Fibroblast of lung (primary cell): ENCODE results near the gene CD48. TPM values are rescaled to one million over a fixed set of nuclear protein-coding genes. Genes with fewer than 3 reads are reported as not detected.

Experiments
- DNase-seq, 2 donors: peaks; one replicate each; pipeline versions ENCODE4 v3.0.0 to v3.0.0-alpha.2; 2010; ENCODE audit warnings: low read depth in 2 of 2
- H2AFZ ChIP-seq: 2 replicates; pipeline ENCODE4 v1.5.1; 2012; ENCODE audit warnings: low read length, control low read depth, inconsistent platforms
- H3K27ac ChIP-seq: 2 replicates; pipeline ENCODE4 v1.5.1; 2011; ENCODE audit warnings: low read length, control low read depth; ENCODE audit not compliant: insufficient read depth
- H3K27me3 ChIP-seq: 2 replicates; pipeline ENCODE4 v1.5.1; 2011; ENCODE audit warnings: mild to moderate bottlenecking, low read length; ENCODE audit not compliant: control insufficient read depth, insufficient read depth
- H3K36me3 ChIP-seq: 2 replicates; pipeline ENCODE4 v1.5.1; 2011; ENCODE audit warnings: low read length; ENCODE audit not compliant: control insufficient read depth, insufficient read depth
- H3K4me1 ChIP-seq: 2 replicates; pipeline ENCODE4 v1.5.1; 2011; ENCODE audit warnings: low read length; ENCODE audit not compliant: control insufficient read depth, insufficient read depth; ENCODE audit errors: extremely low read depth
- H3K4me2 ChIP-seq: 2 replicates; pipeline ENCODE4 v1.5.1; 2011; ENCODE audit warnings: low read length, control low read depth; ENCODE audit not compliant: insufficient read depth; ENCODE audit errors: extremely low read depth
- H3K4me3 ChIP-seq, 4 experiments: fragments of 200-600 bp in 1 of 4; sonication (generic) in 1 of 4; replicated peaks in 1 of 4; 2 replicates each; pipeline ENCODE4 v1.5.1; 2011 to 2016; ENCODE audit warnings: low read length in 4 of 4, low read depth in 3 of 4, mild to moderate bottlenecking in 3 of 4, control low read depth in 2 of 4, inconsistent platforms in 1 of 4, mixed read lengths in 1 of 4; ENCODE audit not compliant: insufficient read depth in 1 of 4; ENCODE audit errors: control extremely low read depth in 1 of 4
- H3K79me2 ChIP-seq: 2 replicates; pipeline ENCODE4 v1.5.1; 2012; ENCODE audit warnings: mild to moderate bottlenecking, low read length, inconsistent platforms; ENCODE audit not compliant: control insufficient read depth, insufficient read depth
- H3K9ac ChIP-seq: 2 replicates; pipeline ENCODE4 v1.5.1; 2011; ENCODE audit warnings: mild to moderate bottlenecking, low read length, control low read depth; ENCODE audit not compliant: insufficient read depth
- H3K9me3 ChIP-seq: 2 replicates; pipeline ENCODE4 v1.5.1; 2012; ENCODE audit warnings: low read depth, low read length; ENCODE audit not compliant: control insufficient read depth, insufficient read depth
- H4K20me1 ChIP-seq: 2 replicates; pipeline ENCODE4 v1.5.1; 2011; ENCODE audit warnings: low read length; ENCODE audit not compliant: control insufficient read depth, insufficient read depth; ENCODE audit errors: extremely low read depth
- CTCF ChIP-seq, 2 donors: IDR thresholded peaks in 1 of 2; conservative IDR thresholded peaks in 1 of 2; 1 replicate in 1 of 2; 2 replicates in 1 of 2; pipeline ENCODE4 v1.5.1; 2011 to 2012; ENCODE audit warnings: low read length in 2 of 2, control low read depth in 1 of 2, inconsistent platforms in 1 of 2, low read depth in 1 of 2, mild to moderate bottlenecking in 1 of 2
- EZH2 ChIP-seq: IDR thresholded peaks from 2 replicates; pipeline ENCODE4 v1.5.1; 2012; ENCODE audit warnings: low read length, control low read depth, mild to moderate bottlenecking; ENCODE audit errors: missing control alignments
- polyA plus RNA-seq, 2 donors: library from polyadenylated mRNA; depleted of rRNA in 1 of 2; stranded (reverse) in 1 of 2; unstranded in 1 of 2; fragments of >200 nt; gene quantifications; 2 replicates each; pipeline ENCODE4 v1.2.1, GENCODE V29; 2011 to 2012; ENCODE audit warnings: missing spikeins in 1 of 2
- total RNA-seq: library from RNA; depleted of rRNA; stranded (reverse); fragments of >200 nt; gene quantifications from 2 replicates; pipeline ENCODE4 v1.2.1, GENCODE V29; 2014

The CD48 gene
- total and polyA plus RNA-seq, 2 donors (not counting 1 experiment from before 2014, with no cell fraction given) = not detected

- Histone ChIP-seq H2AFZ (no peak overlapping the region), H3K4me2 (no peak overlapping the region), H3K27me3 (no peaks in the 10 kb centered on the region), H3K4me3 (no peak overlapping the region), H3K9me3 (no peaks in the 10 kb centered on the region), H3K27ac (no peak overlapping the region), H3K9ac (no peak overlapping the region), H3K79me2 (no peaks in the 10 kb centered on the region), H3K36me3 (no peaks in the 10 kb centered on the region), H4K20me1 (no peaks in the 10 kb centered on the region), H3K4me1 (no peaks in the 10 kb centered on the region)
- TF ChIP-seq EZH2 = no peak
- no peak for TF ChIP-seq CTCF (conservative IDR thresholded peaks at IDR 0.05 in 1 of 2, IDR thresholded peaks at IDR 0.05 in 1 of 2; ENCODE audit: low read depth in 1 of 2, low read length in 2 of 2)
- no peak for DNase-seq
Observed at GRCh38 chr1:160662910-160663309, 48.7 kb downstream of the CD48 start.

DNA sequence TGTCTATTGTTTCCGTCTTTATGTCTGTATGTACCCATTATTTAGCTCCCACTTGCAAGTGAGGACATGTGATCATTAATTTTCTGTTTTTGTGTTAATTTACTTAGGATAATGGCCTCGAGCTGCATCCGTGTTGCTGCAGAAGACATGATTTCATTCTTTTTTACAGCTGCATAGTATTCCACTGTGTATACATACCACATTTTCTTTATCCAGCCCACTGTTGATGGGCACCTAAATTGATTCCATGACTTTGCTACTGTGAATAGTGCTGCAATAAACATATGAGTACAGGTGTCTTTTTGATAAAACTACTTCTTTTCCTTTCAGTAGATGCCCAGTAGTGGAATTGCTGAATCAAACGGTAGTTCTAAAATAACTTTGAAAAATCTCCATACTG lies 52.1 kb downstream of the CD48 start:
- H4K20me1 ChIP-seq = no peaks in the 10 kb centered on the region
- H2AFZ ChIP-seq = no peak overlapping the region
- no peaks in the 10 kb centered on the region for H3K36me3 ChIP-seq
- H3K27ac ChIP-seq = no peak overlapping the region
- DNase-seq = no peak
- H3K9me3 ChIP-seq = no peaks in the 10 kb centered on the region
- H3K4me3 ChIP-seq = no peak overlapping the region
- H3K79me2 ChIP-seq = no peaks in the 10 kb centered on the region
- TF ChIP-seq CTCF (conservative IDR thresholded peaks at IDR 0.05 in 1 of 2, IDR thresholded peaks at IDR 0.05 in 1 of 2; ENCODE audit: low read depth in 1 of 2, low read length in 2 of 2) (no peak), EZH2 (no peak)
- no peak overlapping the region for H3K4me2 ChIP-seq
- H3K9ac ChIP-seq = no peak overlapping the region
- no peaks in the 10 kb centered on the region for H3K27me3 ChIP-seq
- no peaks in the 10 kb centered on the region for H3K4me1 ChIP-seq

DNA sequence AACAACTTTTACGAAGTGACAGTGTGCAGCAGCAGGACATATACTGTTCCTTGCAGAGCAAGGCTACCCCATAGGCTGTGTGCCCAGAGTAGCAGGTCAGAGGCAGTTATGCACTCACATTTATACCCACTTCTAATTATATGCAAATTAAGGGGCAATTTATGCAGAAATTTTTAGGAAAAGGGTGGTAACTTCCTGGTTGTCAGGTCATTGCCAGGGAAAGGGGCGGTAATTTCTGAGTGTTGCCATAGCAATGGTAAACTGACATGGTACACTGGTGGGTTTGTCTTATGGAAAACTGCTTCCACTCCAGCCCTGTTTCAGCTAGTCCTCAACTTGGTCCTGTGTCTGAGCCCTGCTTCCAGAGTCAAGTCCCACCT lies 52.8 kb downstream of the CD48 start:
- no peaks in the 10 kb centered on the region for H3K79me2 ChIP-seq
- no peak overlapping the region for H3K4me3 ChIP-seq
- H3K4me2 ChIP-seq = no peak overlapping the region
- no peaks in the 10 kb centered on the region for H3K9me3 ChIP-seq
- no peaks in the 10 kb centered on the region for H3K36me3 ChIP-seq
- H2AFZ ChIP-seq = no peak overlapping the region
- no peak for TF ChIP-seq EZH2
- H3K27ac ChIP-seq = no peak overlapping the region
- no peak overlapping the region for H3K9ac ChIP-seq
- H3K27me3 ChIP-seq = no peaks in the 10 kb centered on the region
- no peaks in the 10 kb centered on the region for H3K4me1 ChIP-seq
- DNase-seq = no peak
- H4K20me1 ChIP-seq = no peaks in the 10 kb centered on the region
